Stimulated activated CD8-positive, alpha-beta memory T cell treated with anti-CD3 and anti-CD28 coated beads, Interleukin-2, amount 100 ng/mL, for 1 hour (primary cell): ENCODE measurements around the gene LAMB4.
"Not testable (repeated sequence)": the region's sequence is repeated elsewhere in the genome, so short reads cannot be mapped to it uniquely, and the experiment has no call there.

Experiments used
- DNase-seq, 2 donors: peaks; one replicate each; pipeline ENCODE4 v3.0.0-alpha.2; 2020; ENCODE audit warnings: low read depth in 2 of 2

The LAMB4 gene

GRCh38 chr7:108045154-108045553, 85.0 kb downstream of the LAMB4 start:
- DNase-seq: no peak

- no peak for DNase-seq
Measured at GRCh38 chr7:108044345-108044744, 85.8 kb downstream of the LAMB4 start.

DNA sequence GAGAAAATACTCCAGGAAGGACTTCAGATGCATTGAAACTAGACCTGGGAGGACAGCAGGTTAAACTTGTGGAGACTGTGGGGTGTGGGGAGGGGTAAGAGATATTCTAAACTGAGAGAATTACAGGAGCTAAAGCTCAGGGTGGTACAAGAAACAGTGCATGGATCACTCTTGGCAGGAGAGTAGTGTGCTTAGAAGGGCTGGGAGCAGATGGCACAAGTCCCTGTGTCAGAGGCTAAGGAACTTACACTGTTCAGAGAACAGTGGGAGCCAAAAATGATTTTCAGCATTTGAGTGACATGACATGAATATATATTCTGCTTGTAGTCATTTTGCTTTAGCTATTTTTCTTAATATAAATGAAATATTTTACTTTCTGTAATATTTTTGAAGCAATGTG, 91.2 kb downstream of the LAMB4 start:
- DNase-seq: no peak

DNA sequence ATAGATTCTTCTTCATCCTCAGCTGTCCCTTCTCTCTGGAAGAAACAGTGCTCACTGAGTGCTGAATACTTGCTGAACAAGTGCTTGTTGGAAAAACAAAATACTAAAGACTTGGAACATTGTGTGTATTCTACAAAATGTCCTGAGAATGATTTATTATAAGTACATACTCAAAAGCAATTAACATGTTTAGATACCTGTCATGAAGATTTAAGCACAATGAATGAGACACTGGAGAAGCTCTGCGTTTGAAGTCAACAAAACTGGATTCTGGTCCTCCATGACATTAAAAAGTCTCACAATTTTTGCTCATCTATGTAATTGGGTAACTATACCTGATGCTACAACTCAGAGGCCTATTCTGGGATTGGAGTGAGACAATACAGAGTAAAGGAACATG, 92.4 kb downstream of the LAMB4 start:
- DNase-seq: no peak

DNA sequence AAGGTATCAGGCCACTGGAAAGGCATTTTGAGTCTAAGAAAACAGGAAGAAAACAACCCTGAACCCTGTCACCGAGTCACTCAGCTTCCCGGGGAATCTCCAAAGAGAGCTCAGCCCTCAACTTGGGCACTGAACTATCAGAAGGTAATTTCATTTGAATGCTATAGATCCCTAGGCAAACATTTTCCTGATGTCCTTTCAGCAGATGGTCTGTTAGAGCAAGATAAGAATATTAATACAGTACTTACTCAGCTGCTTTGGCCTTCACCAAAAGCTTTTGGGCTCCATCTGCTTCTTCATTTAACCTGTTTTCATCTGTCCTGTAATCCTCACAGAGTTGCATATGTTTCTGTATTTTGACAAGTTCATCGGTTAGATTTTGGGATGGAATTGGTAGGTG, 93.0 kb downstream of the LAMB4 start:
- no peak for DNase-seq

GRCh38 chr7:108034586-108034985, 95.6 kb downstream of the LAMB4 start:
- no peak for DNase-seq

GRCh38 chr7:108033776-108034497, 96.2 kb downstream of the LAMB4 start:
- DNase-seq: no peak

DNA sequence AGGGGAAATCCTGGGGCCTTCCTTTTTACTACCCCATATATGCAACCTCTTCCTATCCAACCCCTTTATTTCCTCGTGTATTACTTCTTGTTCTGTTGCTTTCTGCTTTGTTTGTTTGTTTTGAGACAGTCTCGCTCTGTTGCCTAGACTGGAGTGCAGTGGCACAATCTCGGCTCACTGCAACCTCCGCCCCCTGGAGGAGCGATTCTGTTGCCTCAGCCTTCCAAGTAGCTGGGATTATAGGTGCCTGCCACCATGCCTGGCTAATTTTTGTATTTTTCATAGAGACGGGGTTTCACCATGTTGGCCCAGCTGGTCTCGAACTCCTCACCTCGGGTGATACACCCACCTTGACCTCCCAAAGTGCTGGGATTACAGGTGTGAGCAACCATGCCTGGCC, 96.9 kb downstream of the LAMB4 start:
- DNase-seq: not testable (repeated sequence)

DNA sequence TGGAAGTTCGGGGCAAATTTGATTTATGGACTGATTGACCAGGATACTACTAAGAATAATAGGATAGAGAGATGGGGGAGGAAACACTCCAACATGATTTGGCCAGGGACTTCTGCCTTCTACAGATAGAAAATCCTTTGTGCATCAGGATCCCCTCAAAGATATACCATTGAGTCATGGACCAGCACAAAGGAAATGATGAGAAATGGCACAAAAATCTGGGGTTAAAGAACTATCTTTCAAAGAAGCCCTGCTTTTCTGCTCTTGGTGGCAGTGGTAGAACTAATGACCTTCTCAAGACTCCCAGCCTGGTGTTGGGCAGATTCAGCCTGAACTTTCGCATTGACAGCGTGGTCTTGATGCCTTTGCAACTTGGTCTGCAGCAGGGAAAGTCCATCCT, 99.6 kb downstream of the LAMB4 start:
- DNase-seq: no peak

DNA sequence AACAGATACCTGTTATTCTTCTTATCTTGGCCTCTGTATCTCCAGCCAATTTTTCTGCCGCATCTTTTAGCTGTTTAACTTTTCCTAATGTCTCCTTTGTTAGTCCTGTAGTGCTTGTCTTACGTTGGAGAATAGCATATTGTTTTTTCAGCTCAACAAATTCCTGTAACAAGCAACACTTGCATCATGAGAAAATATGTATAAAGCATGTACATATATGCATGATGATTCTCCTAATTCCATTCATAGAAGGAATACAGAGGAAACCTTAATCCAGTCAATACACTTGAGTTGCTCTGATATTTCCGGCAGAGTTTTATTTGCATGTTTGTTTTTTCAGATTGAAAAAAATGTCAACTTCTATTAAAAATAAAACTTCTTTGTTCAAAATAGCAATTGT, 101.1 kb downstream of the LAMB4 start:
- no peak for DNase-seq

DNA sequence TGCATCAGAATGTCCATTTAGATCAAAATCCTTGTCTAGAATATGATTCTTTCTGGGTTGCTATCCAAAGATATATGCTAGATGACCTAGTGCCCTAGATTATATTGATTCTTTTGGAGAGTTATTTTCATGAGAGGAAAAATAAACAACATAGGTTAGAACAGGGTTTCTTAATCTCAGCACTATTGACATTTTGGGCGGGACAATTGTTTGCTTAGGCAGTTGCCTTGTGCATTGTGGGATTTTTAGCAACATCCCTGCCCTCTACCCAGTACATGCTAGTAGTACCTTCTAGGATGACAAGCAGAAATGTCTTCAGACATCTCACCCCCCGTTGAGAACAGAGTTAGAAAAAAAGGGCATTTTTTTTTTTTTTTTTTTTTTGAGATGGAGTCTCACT, 102.0 kb downstream of the LAMB4 start:
- no peak for DNase-seq

- no peak for DNase-seq
Measured at GRCh38 chr7:108027239-108027638, 102.9 kb downstream of the LAMB4 start.

- no peak for DNase-seq
Measured at GRCh38 chr7:108026647-108027046, 103.5 kb downstream of the LAMB4 start.

DNA sequence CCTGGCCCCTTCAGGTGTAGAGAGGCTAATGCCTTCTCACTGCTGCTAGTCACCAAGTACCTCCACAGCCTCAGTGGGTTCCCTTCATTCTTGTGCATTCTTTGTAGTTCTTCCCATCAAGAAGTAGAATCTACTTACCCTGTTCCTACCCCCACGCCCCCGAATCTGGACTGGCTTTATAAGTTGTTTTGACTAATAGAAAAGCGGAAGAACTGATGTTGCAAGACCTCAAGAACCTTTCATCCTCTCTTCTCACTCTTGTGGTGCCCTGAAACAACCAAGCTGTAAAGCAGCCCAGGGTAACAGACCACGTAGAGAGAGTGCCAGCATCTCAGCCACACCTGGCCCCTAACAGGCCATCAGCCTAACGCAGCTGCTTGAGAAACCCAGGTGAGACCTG, 104.0 kb downstream of the LAMB4 start:
- DNase-seq: no peak

DNA sequence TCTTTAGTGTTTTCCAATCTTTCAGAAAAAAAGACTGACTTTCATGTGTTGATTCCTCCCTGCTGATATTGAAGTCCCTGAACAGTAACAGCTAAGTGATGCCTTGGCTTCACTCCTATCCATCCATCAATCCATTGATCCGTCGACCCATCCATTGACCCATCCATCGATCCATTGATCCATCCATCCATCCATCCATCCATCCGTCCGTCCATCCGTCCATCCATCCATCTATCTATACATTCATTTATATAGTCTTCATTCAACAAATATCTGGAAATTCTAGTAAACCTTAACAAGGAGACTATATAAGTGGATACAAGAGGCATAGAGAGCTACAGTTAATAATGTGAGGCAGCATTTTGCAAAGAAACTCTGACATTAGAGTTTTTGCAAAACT, 105.6 kb downstream of the LAMB4 start:
- no peak for DNase-seq

GRCh38 chr7:108020585-108020984, 109.6 kb downstream of the LAMB4 start:
- DNase-seq: no peak

DNA sequence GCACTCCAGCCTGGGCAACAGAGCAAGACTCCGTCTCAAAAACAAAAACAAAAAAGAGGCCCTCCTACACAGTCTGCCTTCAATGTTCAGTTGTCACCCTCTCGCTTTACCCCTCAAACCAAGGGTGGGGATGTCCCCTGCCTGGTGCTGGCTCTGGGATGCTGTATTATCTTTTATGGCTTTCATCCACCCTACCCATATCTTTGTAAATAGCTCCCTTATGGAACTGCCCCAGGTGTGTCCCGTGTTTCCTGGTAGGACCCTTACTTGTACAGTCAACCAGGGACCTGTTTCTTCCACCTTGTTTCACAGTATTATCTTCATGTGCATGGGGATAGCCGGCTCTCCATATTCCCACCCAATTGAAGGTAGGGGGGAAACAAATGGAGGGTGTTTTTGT, 111.5 kb downstream of the LAMB4 start:
- no peak for DNase-seq

GRCh38 chr7:108017776-108018151, 112.4 kb downstream of the LAMB4 start:
- no peak for DNase-seq

DNA sequence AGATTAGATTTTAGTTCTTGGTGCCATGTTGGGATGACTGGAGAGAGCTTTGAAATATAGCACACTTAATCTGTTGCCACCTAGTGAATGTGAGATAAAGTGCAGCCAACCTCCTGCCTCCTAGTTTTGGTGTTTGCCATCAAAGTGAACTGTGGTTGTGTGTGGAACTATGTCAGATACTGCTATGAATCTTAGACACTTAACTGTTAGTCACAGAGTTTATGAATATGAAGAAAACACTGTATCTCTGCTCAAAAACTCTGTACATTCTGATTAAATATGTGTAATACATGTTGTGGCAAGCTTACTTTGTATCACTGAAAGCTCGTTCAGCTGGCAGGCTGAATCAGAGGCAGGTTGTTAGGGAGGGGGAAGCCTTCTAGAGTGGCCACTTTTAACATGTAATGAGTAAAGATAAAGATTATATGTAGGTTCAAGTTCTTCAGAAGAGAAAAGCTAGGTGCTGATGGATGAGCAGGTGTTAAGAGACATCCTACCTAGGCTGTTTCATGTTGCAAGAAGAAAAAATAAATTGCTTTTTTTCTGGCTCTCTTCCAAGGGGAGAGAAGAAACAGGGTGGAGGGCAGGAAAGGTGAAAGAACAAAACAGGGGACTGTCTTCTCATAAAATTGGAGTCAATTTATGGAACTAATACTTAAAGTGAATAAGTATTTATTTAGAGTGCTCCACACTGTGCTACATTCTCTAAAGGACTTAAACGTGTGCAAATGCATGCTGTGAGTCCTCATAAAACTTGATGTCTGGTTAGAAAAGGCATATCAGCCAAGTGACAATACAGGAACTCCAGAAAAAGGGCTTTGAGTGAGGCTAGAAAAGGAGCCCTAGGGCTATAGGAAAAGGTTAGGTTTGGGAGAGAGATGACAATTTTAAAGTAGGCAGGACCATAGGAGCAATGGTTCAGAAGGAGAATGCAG, 113.1 kb downstream of the LAMB4 start:
- no peak for DNase-seq

DNA sequence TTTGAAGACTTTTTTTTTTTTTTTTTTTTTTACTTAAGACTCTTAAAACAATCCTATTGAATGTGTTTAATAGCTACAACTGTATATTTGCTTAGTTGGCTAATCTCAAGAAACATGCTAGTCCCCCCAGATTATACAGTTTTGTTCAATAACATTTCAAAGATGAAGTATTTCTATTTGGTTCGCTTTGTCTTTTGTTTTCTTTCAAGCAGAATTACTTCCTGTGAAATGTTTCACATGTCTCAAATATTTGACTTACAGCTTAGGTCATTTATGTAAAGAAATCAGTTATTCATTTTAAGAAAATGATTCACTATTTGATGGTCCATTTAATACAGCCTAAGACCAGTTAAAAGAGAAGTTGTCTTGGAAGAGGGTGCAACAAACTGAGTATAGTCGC, 114.4 kb downstream of the LAMB4 start:
- no peak for DNase-seq

- no peak for DNase-seq
Measured at GRCh38 chr7:108014747-108015682, 115.1 kb downstream of the LAMB4 start.

DNA sequence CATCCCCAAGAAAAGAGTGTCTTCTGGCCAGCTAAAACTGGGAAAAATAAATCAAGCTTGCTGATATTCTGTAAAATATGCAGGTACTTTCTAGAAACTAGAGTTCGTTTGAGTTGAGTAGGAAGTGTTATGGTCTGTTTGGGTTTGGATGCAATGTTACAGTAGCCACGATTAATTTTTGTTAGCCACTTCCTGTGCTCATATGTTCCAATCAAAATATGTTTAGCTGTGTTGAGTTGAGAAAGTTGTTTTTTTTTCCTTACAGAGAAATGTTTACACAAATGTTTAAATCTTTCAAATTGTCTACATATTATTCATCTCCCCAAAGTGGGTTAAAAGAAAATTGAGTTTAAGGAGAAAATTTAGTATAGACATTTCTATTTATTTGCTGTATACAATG, 115.9 kb downstream of the LAMB4 start:
- no peak for DNase-seq
